Stomach (tissue), 4 donors: ENCODE data around the gene ECI1.
"Not testable (repeated sequence)": the region's sequence is repeated elsewhere in the genome, so short reads cannot be mapped to it uniquely, and the experiment has no call there.

Experiments
- POLR2AphosphoS5 ChIP-seq, 3 donors: sonication (generic); formaldehyde crosslinking; IDR thresholded peaks; one replicate each; pipeline ENCODE4 v1.6.1; 2016; ENCODE audit warnings: antibody characterized with exemption in 3 of 3
- TF ChIP-seq, protein P1 (sequence below), 7 experiments: fragments of 450-650 bp in 4 of 7; fragments of 200-600 bp in 3 of 7; sonication (generic) in 3 of 7; IDR thresholded peaks; one replicate each; pipeline ENCODE4 v1.5.1; 2016 to 2019; ENCODE audit warnings: antibody characterized with exemption in 7 of 7, control low read depth in 2 of 7, mild to moderate bottlenecking in 1 of 7

DNA sequence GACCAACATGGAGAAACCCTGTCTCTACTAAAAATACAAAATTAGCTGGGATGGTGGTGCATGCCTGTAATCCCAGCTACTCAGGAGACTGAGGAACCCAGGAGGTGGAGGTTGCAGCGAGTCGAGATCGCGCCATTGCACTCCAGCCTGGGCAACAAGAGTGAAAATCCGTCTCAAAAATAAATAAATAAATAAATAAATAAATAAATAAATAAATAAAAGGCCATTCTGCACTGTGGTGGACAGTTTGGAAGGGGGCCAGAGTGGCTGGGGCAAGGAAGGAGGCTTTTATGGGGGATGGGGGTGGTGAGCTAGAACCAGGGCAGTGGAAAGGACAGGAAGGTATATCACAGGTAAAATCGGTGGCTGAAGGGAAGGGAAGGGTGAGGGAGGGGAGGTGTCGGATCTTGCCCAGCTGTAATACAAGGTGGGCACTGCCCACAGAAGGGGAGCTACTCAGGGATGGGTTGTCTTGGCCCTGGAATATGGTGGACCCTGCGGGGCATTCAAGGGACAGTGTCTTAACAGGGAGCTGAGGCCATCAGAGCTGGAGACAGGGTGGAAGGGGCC lies 48.2 kb downstream of the ECI1 start:
- TF ChIP-seq, protein P1, sequence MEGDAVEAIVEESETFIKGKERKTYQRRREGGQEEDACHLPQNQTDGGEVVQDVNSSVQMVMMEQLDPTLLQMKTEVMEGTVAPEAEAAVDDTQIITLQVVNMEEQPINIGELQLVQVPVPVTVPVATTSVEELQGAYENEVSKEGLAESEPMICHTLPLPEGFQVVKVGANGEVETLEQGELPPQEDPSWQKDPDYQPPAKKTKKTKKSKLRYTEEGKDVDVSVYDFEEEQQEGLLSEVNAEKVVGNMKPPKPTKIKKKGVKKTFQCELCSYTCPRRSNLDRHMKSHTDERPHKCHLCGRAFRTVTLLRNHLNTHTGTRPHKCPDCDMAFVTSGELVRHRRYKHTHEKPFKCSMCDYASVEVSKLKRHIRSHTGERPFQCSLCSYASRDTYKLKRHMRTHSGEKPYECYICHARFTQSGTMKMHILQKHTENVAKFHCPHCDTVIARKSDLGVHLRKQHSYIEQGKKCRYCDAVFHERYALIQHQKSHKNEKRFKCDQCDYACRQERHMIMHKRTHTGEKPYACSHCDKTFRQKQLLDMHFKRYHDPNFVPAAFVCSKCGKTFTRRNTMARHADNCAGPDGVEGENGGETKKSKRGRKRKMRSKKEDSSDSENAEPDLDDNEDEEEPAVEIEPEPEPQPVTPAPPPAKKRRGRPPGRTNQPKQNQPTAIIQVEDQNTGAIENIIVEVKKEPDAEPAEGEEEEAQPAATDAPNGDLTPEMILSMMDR (IDR thresholded peaks at IDR 0.05) = not testable (repeated sequence)
- TF ChIP-seq POLR2AphosphoS5 (IDR thresholded peaks at IDR 0.05) = not testable (repeated sequence)
